ENCODE results near the gene PCDHAC2. TPM values are rescaled to one million over a fixed set of nuclear protein-coding genes. Genes with fewer than 3 reads are reported as not detected.

Gene PCDHAC2
- total RNA-seq, 2 experiments from 2014 or later: not detected

Other genes with a start within 250 kb of the PCDHAC2 start
- not detected for gene PCDHA1, start 180.3 kb upstream of the PCDHAC2 start, total RNA-seq
- not detected for gene PCDHA2, start 171.6 kb upstream of the PCDHAC2 start, total RNA-seq
- gene PCDHA3, start 165.4 kb upstream of the PCDHAC2 start, total RNA-seq: not detected
- not detected for gene PCDHA4, start 159.4 kb upstream of the PCDHAC2 start, total RNA-seq
- gene PCDHA5, start 144.9 kb upstream of the PCDHAC2 start, total RNA-seq: not detected
- gene PCDHA6, start 138.5 kb upstream of the PCDHAC2 start, total RNA-seq: not detected
- not detected for gene PCDHA7, start 132.2 kb upstream of the PCDHAC2 start, total RNA-seq
- gene PCDHA8, start 125.3 kb upstream of the PCDHAC2 start, total RNA-seq: not detected
- not detected for gene PCDHA9, start 118.1 kb upstream of the PCDHAC2 start, total RNA-seq
- gene PCDHA10, start 110.6 kb upstream of the PCDHAC2 start, total RNA-seq: not detected
- gene PCDHA11, start 97.5 kb upstream of the PCDHAC2 start, total RNA-seq: not detected
- not detected for gene PCDHA12, start 91.2 kb upstream of the PCDHAC2 start, total RNA-seq
- gene PCDHA13, start 84.4 kb upstream of the PCDHAC2 start, total RNA-seq: not detected
- not detected for gene PCDHAC1, start 40.2 kb upstream of the PCDHAC2 start, total RNA-seq
- not detected for gene PCDHB1, start 84.9 kb downstream of the PCDHAC2 start, total RNA-seq
- not detected for gene PCDHB2, start 128.1 kb downstream of the PCDHAC2 start, total RNA-seq
- not detected for gene PCDHB3, start 134.0 kb downstream of the PCDHAC2 start, total RNA-seq
- gene PCDHB4, start 155.3 kb downstream of the PCDHAC2 start, total RNA-seq: not detected
- gene PCDHB5, start 168.7 kb downstream of the PCDHAC2 start, total RNA-seq: not detected
- not detected for gene PCDHB6, start 183.6 kb downstream of the PCDHAC2 start, total RNA-seq
- not detected for gene PCDHB7, start 206.2 kb downstream of the PCDHAC2 start, total RNA-seq
- not detected for gene PCDHB8, start 211.3 kb downstream of the PCDHAC2 start, total RNA-seq
- not detected for gene PCDHB16, start 215.9 kb downstream of the PCDHAC2 start, total RNA-seq
- gene PCDHB9, start 220.7 kb downstream of the PCDHAC2 start, total RNA-seq: not detected
- gene PCDHB10, start 225.9 kb downstream of the PCDHAC2 start, total RNA-seq: not detected
- not detected for gene PCDHB11, start 233.2 kb downstream of the PCDHAC2 start, total RNA-seq
- not detected for gene PCDHB12, start 242.2 kb downstream of the PCDHAC2 start, total RNA-seq
- not detected for gene PCDHB13, start 247.4 kb downstream of the PCDHAC2 start, total RNA-seq

Data from activated CD8-positive, alpha-beta T cell treated with anti-CD3 and anti-CD28 coated beads, Interleukin-2, amount 10 ng/mL, durations not matched to agents 7 days and 5 days (primary cell).